Measurements from ENCODE around the gene ERC1.
"Not testable (repeated sequence)": the region's sequence is repeated elsewhere in the genome, so short reads cannot be mapped to it uniquely, and the experiment has no call there.

Gene ERC1

GRCh38 chr12:1329784-1330476, 338.9 kb downstream of the ERC1 start:
- DNase-seq: no peak

GRCh38 chr12:1330477-1330827, 339.4 kb downstream of the ERC1 start:
- DNase-seq: no peak

GRCh38 chr12:1332327-1332726, 341.3 kb downstream of the ERC1 start:
- no peak for DNase-seq

- DNase-seq: no peak
These were observed 347.6 kb downstream of the ERC1 start for GRCh38 chr12:1338483-1339177.

GRCh38 chr12:1339178-1339541, 348.1 kb downstream of the ERC1 start:
- DNase-seq: not testable (repeated sequence)

GRCh38 chr12:1339618-1340319, 348.7 kb downstream of the ERC1 start:
- no peak for DNase-seq

GRCh38 chr12:1341270-1341669, 350.2 kb downstream of the ERC1 start:
- not testable (repeated sequence) for DNase-seq

GRCh38 chr12:1343422-1343821, 352.4 kb downstream of the ERC1 start:
- DNase-seq: no peak

- no peak for DNase-seq
These were observed 353.2 kb downstream of the ERC1 start for GRCh38 chr12:1344245-1344644.

GRCh38 chr12:1346126-1346525, 355.1 kb downstream of the ERC1 start:
- no peak for DNase-seq

GRCh38 chr12:1347294-1347693, 356.3 kb downstream of the ERC1 start:
- no peak for DNase-seq

GRCh38 chr12:1348606-1349005, 357.6 kb downstream of the ERC1 start:
- no peak for DNase-seq

GRCh38 chr12:1350055-1350933, 359.3 kb downstream of the ERC1 start:
- DNase-seq: no peak

GRCh38 chr12:1350934-1351240, 359.9 kb downstream of the ERC1 start:
- no peak for DNase-seq

- no peak for DNase-seq
These were observed 360.9 kb downstream of the ERC1 start for GRCh38 chr12:1351926-1352325.

GRCh38 chr12:1353451-1353850, 362.4 kb downstream of the ERC1 start:
- DNase-seq: no peak

- DNase-seq: no peak
These were observed 364.4 kb downstream of the ERC1 start for GRCh38 chr12:1355396-1355795.

GRCh38 chr12:1355871-1356270, 364.8 kb downstream of the ERC1 start:
- DNase-seq: not testable (repeated sequence)

- DNase-seq: no peak
These were observed 365.3 kb downstream of the ERC1 start for GRCh38 chr12:1356285-1356684.

GRCh38 chr12:1357171-1357570, 366.1 kb downstream of the ERC1 start:
- DNase-seq: no peak

GRCh38 chr12:1357711-1358110, 366.7 kb downstream of the ERC1 start:
- DNase-seq: no peak

GRCh38 chr12:1360441-1361210, 369.6 kb downstream of the ERC1 start:
- DNase-seq: no peak

Data from DMS 273 treated with DMSO at 0.1 percent for 48 hours (cell line).